Suprapubic skin (tissue), 4 donors: ENCODE results near the gene RPL21. TPM values are rescaled to one million over a fixed set of nuclear protein-coding genes. Genes with fewer than 3 reads are reported as not detected.

Experiments used
- DNase-seq, 2 donors: peaks; one replicate each; pipeline ENCODE4 v3.0.0-alpha.2; 2019; ENCODE audit warnings: low spot score in 2 of 2
- H3K27ac ChIP-seq: fragments of 200-600 bp; sonication (generic); one replicate; pipeline ENCODE4 v1.5.1; 2019
- H3K27me3 ChIP-seq: fragments of 200-600 bp; sonication (generic); one replicate; pipeline ENCODE4 v1.5.1; 2019
- H3K36me3 ChIP-seq: fragments of 200-600 bp; sonication (generic); one replicate; pipeline ENCODE4 v1.5.1; 2019
- H3K4me1 ChIP-seq: fragments of 200-600 bp; sonication (generic); one replicate; pipeline ENCODE4 v1.5.1; 2019
- H3K4me3 ChIP-seq: fragments of 200-600 bp; sonication (generic); one replicate; pipeline ENCODE4 v1.5.1; 2019; ENCODE audit warnings: mild to moderate bottlenecking
- H3K9me3 ChIP-seq: fragments of 200-600 bp; sonication (generic); one replicate; pipeline ENCODE4 v1.5.1; 2019
- CTCF ChIP-seq, 2 donors: fragments of 200-600 bp in 1 of 2; fragments of 450-650 bp in 1 of 2; sonication (generic) in 1 of 2; IDR thresholded peaks; one replicate each; pipeline ENCODE4 v1.5.1; 2016 to 2019; ENCODE audit warnings: antibody characterized with exemption in 2 of 2, mild to moderate bottlenecking in 1 of 2, moderate library complexity in 1 of 2
- EP300 ChIP-seq: sonication (generic); formaldehyde crosslinking; IDR thresholded peaks from one replicate; pipeline ENCODE4 v1.6.1; 2017; ENCODE audit warnings: antibody characterized with exemption
- POLR2A ChIP-seq, 2 donors: fragments of 450-650 bp; IDR thresholded peaks; one replicate each; pipeline ENCODE4 v1.6.1; 2017; ENCODE audit warnings: antibody characterized with exemption in 2 of 2, mild to moderate bottlenecking in 2 of 2, moderate library complexity in 2 of 2
- POLR2AphosphoS5 ChIP-seq, 3 donors: sonication (generic); formaldehyde crosslinking; IDR thresholded peaks; one replicate each; pipeline ENCODE4 v1.6.1; 2017; ENCODE audit warnings: antibody characterized with exemption in 3 of 3
- WGBS: methylation state at CpG from one replicate; pipeline ENCODE4 v1.1.5; 2018; 5-methylcytosine and 5-hydroxymethylcytosine counted together
- total RNA-seq, 4 donors: library from RNA; depleted of rRNA; stranded (reverse); fragments of >200 nt; gene quantifications; one replicate each; pipeline ENCODE4 v1.1.0, GENCODE V29; 2016

Gene RPL21
- total RNA-seq, 4 donors from 2014 or later = 337 to 951 (median 832) TPM

- WGBS = 58% methylated on average over 4 of the region's 4 CpGs
- no peaks in the 10 kb centered on the region for H3K36me3 ChIP-seq
- H3K9me3 ChIP-seq = no peaks in the 10 kb centered on the region
- no peak overlapping the region for H3K27ac ChIP-seq
- no peak overlapping the region for H3K4me3 ChIP-seq
- no peak for TF ChIP-seq CTCF (IDR thresholded peaks at IDR 0.05)
- no peak for TF ChIP-seq POLR2A (IDR thresholded peaks at IDR 0.05)
- no peak for TF ChIP-seq EP300
- TF ChIP-seq POLR2AphosphoS5 (IDR thresholded peaks at IDR 0.05) = no peak
- DNase-seq = peak in 1 of 2 donors; percentile 7
- H3K27me3 ChIP-seq = no peaks in the 10 kb centered on the region
- H3K4me1 ChIP-seq = no peaks in the 10 kb centered on the region
Observed at GRCh38 chr13:27302643-27303262, 51.4 kb downstream of the RPL21 start.

- H3K27ac ChIP-seq = no peak overlapping the region
- H3K36me3 ChIP-seq = no peaks in the 10 kb centered on the region
- H3K27me3 ChIP-seq = peaks cover 4% of the 10 kb centered on the region
- H3K4me1 ChIP-seq = no peaks in the 10 kb centered on the region
- DNase-seq = peak in 1 of 2 donors; percentile 35
- WGBS = 92% methylated on average over 4 of the region's 4 CpGs
- H3K9me3 ChIP-seq = no peaks in the 10 kb centered on the region
- H3K4me3 ChIP-seq = no peak overlapping the region
- TF ChIP-seq EP300 (no peak), CTCF (IDR thresholded peaks at IDR 0.05) (no peak), POLR2A (IDR thresholded peaks at IDR 0.05) (no peak), POLR2AphosphoS5 (IDR thresholded peaks at IDR 0.05) (no peak)
Observed at GRCh38 chr13:27304099-27304498, 52.7 kb downstream of the RPL21 start.

- no peaks in the 10 kb centered on the region for H3K4me1 ChIP-seq
- WGBS = 65% methylated on average over 2 of the region's 2 CpGs
- H3K27ac ChIP-seq = no peak overlapping the region
- peaks cover 4% of the 10 kb centered on the region for H3K27me3 ChIP-seq
- H3K36me3 ChIP-seq = no peaks in the 10 kb centered on the region
- no peaks in the 10 kb centered on the region for H3K9me3 ChIP-seq
- DNase-seq = peak in 1 of 2 donors; percentile 52
- no peak for TF ChIP-seq EP300
- no peak for TF ChIP-seq CTCF (IDR thresholded peaks at IDR 0.05)
- no peak for TF ChIP-seq POLR2AphosphoS5 (IDR thresholded peaks at IDR 0.05)
- no peak for TF ChIP-seq POLR2A (IDR thresholded peaks at IDR 0.05)
- H3K4me3 ChIP-seq = no peak overlapping the region
Observed at GRCh38 chr13:27304611-27305010, 53.3 kb downstream of the RPL21 start.

Other genes starting within 250 kb of the RPL21 start
- gene USP12, start 79.7 kb upstream of the RPL21 start, total RNA-seq = 10 to 100 TPM; 26.4 to 50.7 (median 31.7) TPM
- gene RASL11A, start 19.3 kb downstream of the RPL21 start, total RNA-seq = 10 to 100 TPM in 3 of 4 donors, 1 to 10 TPM in 1; 7.9 to 17.5 (median 13.8) TPM
- 10 to 100 TPM; 82.5 to 93.1 (median 89.2) TPM for gene GTF3A, start 173.1 kb downstream of the RPL21 start, total RNA-seq
- 10 to 100 TPM; 42.1 to 66.9 (median 48.0) TPM for gene MTIF3, start 199.0 kb downstream of the RPL21 start, total RNA-seq